HL-60/S4 treated with phorbol 12-myristate 13-acetate at 8.2 ng/mL for 4 days and 3 days (cell line): ENCODE data around the gene CDC6.

Experiments
- in situ Hi-C: fragments of 300-500 bp; cut with MboI; formaldehyde crosslinking; loops from 2 replicates; pipeline ENCODE4 v1.15.0; 2022; ENCODE audit warnings: low sequenced_read_pairs

Gene CDC6

GRCh38 chr17:40335620-40336019, 47.9 kb downstream of the CDC6 start:
- in situ Hi-C loops, result no loop called here

GRCh38 chr17:40337351-40337750, 49.7 kb downstream of the CDC6 start:
- in situ Hi-C loops, result no loop called here

- in situ Hi-C loops, result no loop called here
Observed at GRCh38 chr17:40338058-40338457, 50.4 kb downstream of the CDC6 start.

GRCh38 chr17:40338941-40339649, 51.4 kb downstream of the CDC6 start:
- in situ Hi-C loops, result no loop called here

- in situ Hi-C loops, result no loop called here
Observed at GRCh38 chr17:40340327-40340726, 52.6 kb downstream of the CDC6 start.

- in situ Hi-C loops, result no loop called here
Observed at GRCh38 chr17:40340880-40341807, 53.5 kb downstream of the CDC6 start.

- in situ Hi-C loops, result no loop called here
Observed at GRCh38 chr17:40341808-40342503, 54.3 kb downstream of the CDC6 start.

- in situ Hi-C loops, result no loop called here
Observed at GRCh38 chr17:40342504-40343218, 55.0 kb downstream of the CDC6 start.

- in situ Hi-C loops, result no loop called here
Observed at GRCh38 chr17:40343219-40344119, 55.8 kb downstream of the CDC6 start.

GRCh38 chr17:40344421-40345160, 56.9 kb downstream of the CDC6 start:
- in situ Hi-C loops, result no loop called here

- in situ Hi-C loops, result no loop called here
Observed at GRCh38 chr17:40345161-40345993, 57.7 kb downstream of the CDC6 start.

GRCh38 chr17:40345994-40346764, 58.5 kb downstream of the CDC6 start:
- in situ Hi-C loops, result no loop called here

- in situ Hi-C loops, result no loop called here
Observed at GRCh38 chr17:40346765-40347158, 59.1 kb downstream of the CDC6 start.

- in situ Hi-C loops, result no loop called here
Observed at GRCh38 chr17:40347319-40348135, 59.8 kb downstream of the CDC6 start.

GRCh38 chr17:40348136-40348504, 60.4 kb downstream of the CDC6 start:
- in situ Hi-C loops, result no loop called here

- in situ Hi-C loops, result no loop called here
Observed at GRCh38 chr17:40348562-40349476, 61.1 kb downstream of the CDC6 start.
